GM21381 (cell line): ENCODE measurements around the gene IGFN1.

ENCODE experiments used
- ATAC-seq: cut with Tn5 transposase; IDR thresholded peaks from one replicate; pipeline ENCODE4 v1.9.1; 2021; ENCODE audit warnings: mild to moderate bottlenecking, moderate library complexity; ENCODE audit not compliant: unreplicated experiment

The IGFN1 gene

GRCh38 chr1:201261771-201262547 lies 71.3 kb downstream of the IGFN1 start:
- no peak for ATAC-seq

DNA sequence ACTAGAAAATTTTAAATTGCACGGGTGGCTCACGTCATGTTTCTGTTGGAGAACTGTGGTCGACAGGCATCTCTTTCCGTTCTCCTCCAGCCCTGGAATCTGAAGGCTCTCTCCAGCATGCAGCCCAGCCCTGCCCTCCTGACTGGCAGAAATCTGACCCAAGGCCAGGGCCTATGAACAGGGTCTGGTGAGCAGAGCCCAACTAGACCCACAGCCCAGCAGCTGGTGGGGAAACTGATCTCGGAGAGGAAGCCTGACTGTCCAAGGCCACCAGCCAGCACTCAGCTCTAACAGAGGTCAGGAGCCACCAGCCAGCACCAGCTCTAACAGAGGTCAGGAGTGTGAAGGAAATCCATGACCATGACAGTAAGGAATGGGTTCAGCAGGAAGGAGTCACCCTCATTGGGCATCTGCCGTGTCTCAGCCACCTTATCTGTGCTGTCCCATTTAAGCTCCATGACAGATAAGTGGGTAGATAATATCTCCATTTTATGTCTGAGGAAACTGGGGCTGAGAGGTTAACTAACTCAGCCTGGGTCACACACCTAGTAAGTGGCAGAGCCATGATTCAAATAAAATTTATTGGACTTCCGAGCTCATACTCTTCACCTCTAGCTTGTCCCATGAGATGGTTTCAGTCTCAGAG lies 72.5 kb downstream of the IGFN1 start:
- no peak for ATAC-seq

DNA sequence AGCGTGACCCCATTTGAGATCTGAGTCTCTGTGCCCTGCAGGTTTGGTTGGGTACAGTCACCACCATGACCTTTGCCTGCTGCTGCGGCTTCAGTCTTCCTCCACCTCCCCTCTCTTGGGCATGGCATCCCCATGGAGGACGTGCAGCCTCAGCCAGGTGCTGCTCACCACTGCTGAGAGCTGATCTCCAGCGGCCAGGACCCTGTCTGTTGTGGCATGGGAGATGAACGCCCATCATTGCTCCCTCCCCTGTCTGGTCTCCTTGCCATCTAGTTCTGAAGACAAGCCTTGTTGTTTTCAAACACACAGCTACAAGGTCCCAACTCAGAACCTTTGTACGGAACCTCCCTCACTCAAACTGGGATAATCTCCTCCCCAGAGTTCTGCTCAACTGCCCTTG lies 73.4 kb downstream of the IGFN1 start:
- ATAC-seq: no peak

DNA sequence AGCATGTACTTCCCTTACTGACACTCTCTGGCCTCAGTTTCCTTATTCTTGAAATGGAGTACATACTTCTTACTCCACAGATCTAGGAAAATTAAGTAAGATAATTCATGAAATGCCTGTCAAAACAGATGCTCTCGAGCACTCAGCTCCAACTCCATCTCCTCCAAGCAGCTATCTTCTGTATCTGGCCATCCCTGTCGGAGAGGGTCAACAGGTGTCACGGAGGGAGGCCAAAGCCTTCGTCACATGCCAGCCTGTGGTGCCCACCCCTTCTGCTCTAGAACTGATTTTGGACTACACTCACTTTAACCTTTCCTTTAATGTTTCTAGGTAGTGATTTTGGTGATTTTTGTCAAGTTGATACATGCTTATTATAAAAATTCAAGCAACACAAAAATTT lies 73.9 kb downstream of the IGFN1 start:
- ATAC-seq: no peak

- ATAC-seq: no peak
These were observed 75.1 kb downstream of the IGFN1 start for GRCh38 chr1:201265756-201266155.

- ATAC-seq: no peak
These were observed 75.7 kb downstream of the IGFN1 start for GRCh38 chr1:201266276-201266675.

DNA sequence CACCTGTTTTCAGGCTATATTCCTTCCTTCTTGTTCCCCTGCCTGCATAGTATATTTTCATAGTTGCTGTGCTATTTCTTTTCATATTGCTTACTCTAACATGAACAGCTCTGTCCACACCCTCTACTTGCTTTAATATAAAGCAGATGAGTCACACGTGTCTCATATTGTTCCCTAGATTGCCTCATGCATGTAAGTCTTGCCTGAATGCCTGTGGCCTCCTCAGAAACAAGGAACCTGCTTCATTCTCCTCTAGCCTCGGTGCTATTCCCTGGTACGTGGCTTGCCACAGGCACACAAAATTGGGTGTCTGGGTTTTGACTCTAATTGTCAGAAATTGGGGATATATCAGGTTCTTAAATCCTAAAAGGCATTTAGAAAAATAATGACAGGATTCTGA lies 76.2 kb downstream of the IGFN1 start:
- ATAC-seq: no peak

DNA sequence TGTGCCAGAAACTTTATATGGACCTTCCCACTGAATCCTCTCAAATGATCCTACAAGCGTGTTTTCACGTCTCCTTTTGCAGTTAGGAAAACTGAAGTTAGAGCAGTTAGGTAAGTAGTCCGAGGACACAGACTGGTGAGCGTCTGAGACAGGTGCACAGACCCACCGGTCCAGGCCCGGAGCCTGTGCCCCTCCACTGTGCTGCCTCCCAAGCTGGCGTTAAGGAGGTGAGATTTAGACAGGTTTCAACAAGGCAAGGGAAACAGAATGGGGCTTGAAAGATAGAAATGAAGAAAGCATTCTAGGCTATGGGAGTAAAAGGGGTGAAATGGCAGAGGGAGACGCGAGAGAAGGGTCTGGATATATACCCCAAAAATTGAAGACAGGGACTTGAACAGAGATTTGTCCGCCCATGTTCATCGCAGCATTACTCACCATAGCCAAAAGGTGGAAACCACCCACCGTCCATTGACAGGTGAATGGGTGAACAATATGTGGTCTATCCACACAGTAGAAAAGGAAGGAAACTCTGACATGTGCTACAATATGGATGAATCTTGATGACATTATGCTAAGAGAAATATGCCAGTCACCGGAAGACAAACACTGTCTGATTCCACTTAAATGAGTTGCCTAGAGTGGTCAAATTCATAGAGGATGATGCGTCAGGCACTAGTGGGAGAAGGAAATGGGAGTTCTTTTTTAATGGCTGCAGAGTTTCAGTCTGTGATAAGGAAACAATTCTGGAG lies 77.0 kb downstream of the IGFN1 start:
- ATAC-seq: no peak

- ATAC-seq: no peak
These were observed 78.1 kb downstream of the IGFN1 start for GRCh38 chr1:201268604-201269151.

GRCh38 chr1:201269281-201269680 lies 78.7 kb downstream of the IGFN1 start:
- no peak for ATAC-seq

- no peak for ATAC-seq
These were observed 79.3 kb downstream of the IGFN1 start for GRCh38 chr1:201269900-201270410.

- no peak for ATAC-seq
These were observed 80.2 kb downstream of the IGFN1 start for GRCh38 chr1:201270616-201271390.

- no peak for ATAC-seq
These were observed 82.2 kb downstream of the IGFN1 start for GRCh38 chr1:201272799-201273198.

GRCh38 chr1:201274616-201275252 lies 84.1 kb downstream of the IGFN1 start:
- ATAC-seq: no peak

- ATAC-seq: no peak
These were observed 84.6 kb downstream of the IGFN1 start for GRCh38 chr1:201275253-201275666.

- ATAC-seq: no peak
These were observed 86.3 kb downstream of the IGFN1 start for GRCh38 chr1:201276891-201277290.

DNA sequence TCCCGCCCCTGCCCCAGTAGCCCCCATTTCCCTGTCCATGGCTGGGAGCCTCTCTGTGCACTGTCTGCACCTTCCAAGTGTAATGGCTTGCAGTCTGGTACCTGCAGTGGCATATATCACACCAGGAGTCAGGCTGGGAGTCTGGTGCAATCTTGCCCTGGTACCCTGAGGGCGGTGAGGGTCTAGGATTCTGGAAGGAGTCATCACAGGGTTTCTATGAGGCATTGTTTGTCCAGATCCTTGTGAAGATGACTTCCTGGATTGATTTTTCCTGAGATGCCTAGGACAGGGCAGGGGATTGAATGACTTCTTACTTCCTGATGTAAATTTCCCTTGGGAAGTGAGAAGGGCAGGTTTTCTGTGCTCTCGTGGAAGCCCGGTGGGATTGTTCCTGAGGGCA lies 86.8 kb downstream of the IGFN1 start:
- ATAC-seq: no peak
